Measurements from ENCODE around the gene HMOX1.

HMOX1 gene

GRCh38 chr22:35354068-35354467, 26.8 kb upstream of the HMOX1 start:
- Histone ChIP-seq H3K79me2 (ENCODE audit: insufficient read depth, low read length) (no peaks in the 10 kb centered on the region), H3K9me3 (ENCODE audit: insufficient read depth, low read length) (no peaks in the 10 kb centered on the region), H3K9ac (ENCODE audit: low read length) (no peak overlapping the region), H3K27ac (ENCODE audit: low read depth, low read length) (no peak overlapping the region), H2AFZ (ENCODE audit: low read depth, low read length, severe bottlenecking) (no peak overlapping the region), H3F3A (ENCODE audit: insufficient read depth) (peaks cover 5% of the 10 kb centered on the region), H3K4me2 (ENCODE audit: low read depth, low read length, poor library complexity, severe bottlenecking) (no peak overlapping the region), H3K4me3 (ENCODE audit: insufficient read depth, low read length, poor library complexity, severe bottlenecking) (no peak overlapping the region), H3K9me2 (replicated peaks; ENCODE audit: insufficient read depth, low read length) (no peaks in the 10 kb centered on the region), H3K27me3 (ENCODE audit: low read length) (no peaks in the 10 kb centered on the region), H3K36me3 (ENCODE audit: low read length) (no peaks in the 10 kb centered on the region), H4K20me1 (ENCODE audit: low read depth, low read length) (no peaks in the 10 kb centered on the region)
- TF ChIP-seq CTCF (IDR thresholded peaks at IDR 0.05; ENCODE audit: insufficient read depth, low read length, poor library complexity, severe bottlenecking) (no peak), EZH2phosphoT487 (conservative IDR thresholded peaks at IDR 0.05; ENCODE audit: low read length) (no peak)

GRCh38 chr22:35357883-35358621, 22.8 kb upstream of the HMOX1 start:
- no peak overlapping the region for H3K27ac ChIP-seq (ENCODE audit: low read depth, low read length)
- no peak for TF ChIP-seq CTCF (IDR thresholded peaks at IDR 0.05; ENCODE audit: insufficient read depth, low read length, poor library complexity, severe bottlenecking)
- H3F3A ChIP-seq (ENCODE audit: insufficient read depth), result no peaks in the 10 kb centered on the region
- no peaks in the 10 kb centered on the region for H3K27me3 ChIP-seq (ENCODE audit: low read length)
- no peak overlapping the region for H3K9ac ChIP-seq (ENCODE audit: low read length)
- no peaks in the 10 kb centered on the region for H3K79me2 ChIP-seq (ENCODE audit: insufficient read depth, low read length)
- H3K4me2 ChIP-seq (ENCODE audit: low read depth, low read length, poor library complexity, severe bottlenecking), result no peak overlapping the region
- H3K9me3 ChIP-seq (ENCODE audit: insufficient read depth, low read length), result no peaks in the 10 kb centered on the region
- H4K20me1 ChIP-seq (ENCODE audit: low read depth, low read length), result no peaks in the 10 kb centered on the region
- no peaks in the 10 kb centered on the region for H3K36me3 ChIP-seq (ENCODE audit: low read length)
- H3K9me2 ChIP-seq (replicated peaks; ENCODE audit: insufficient read depth, low read length), result no peaks in the 10 kb centered on the region
- H2AFZ ChIP-seq (ENCODE audit: low read depth, low read length, severe bottlenecking), result no peak overlapping the region
- no peak overlapping the region for H3K4me3 ChIP-seq (ENCODE audit: insufficient read depth, low read length, poor library complexity, severe bottlenecking)

GRCh38 chr22:35359380-35360065, 21.4 kb upstream of the HMOX1 start:
- Histone ChIP-seq H2AFZ (ENCODE audit: low read depth, low read length, severe bottlenecking) (no peak overlapping the region), H3K27me3 (ENCODE audit: low read length) (no peaks in the 10 kb centered on the region), H3F3A (ENCODE audit: insufficient read depth) (no peaks in the 10 kb centered on the region), H3K4me3 (ENCODE audit: insufficient read depth, low read length, poor library complexity, severe bottlenecking) (no peak overlapping the region), H3K9me3 (ENCODE audit: insufficient read depth, low read length) (no peaks in the 10 kb centered on the region), H3K79me2 (ENCODE audit: insufficient read depth, low read length) (no peaks in the 10 kb centered on the region), H3K9ac (ENCODE audit: low read length) (no peak overlapping the region), H4K20me1 (ENCODE audit: low read depth, low read length) (no peaks in the 10 kb centered on the region), H3K27ac (ENCODE audit: low read depth, low read length) (no peak overlapping the region), H3K4me2 (ENCODE audit: low read depth, low read length, poor library complexity, severe bottlenecking) (no peak overlapping the region), H3K36me3 (ENCODE audit: low read length) (no peaks in the 10 kb centered on the region), H3K9me2 (replicated peaks; ENCODE audit: insufficient read depth, low read length) (no peaks in the 10 kb centered on the region)
- no peak for TF ChIP-seq CTCF (IDR thresholded peaks at IDR 0.05; ENCODE audit: insufficient read depth, low read length, poor library complexity, severe bottlenecking)
